H9 (cell line): ENCODE measurements around the gene TRRAP. TPM values are rescaled to one million over a fixed set of nuclear protein-coding genes. Genes with fewer than 3 reads are reported as not detected.
A peak's percentile ranks its signal among the peaks of the same experiment; 100 is the strongest.

Experiments
- DNase-seq: peaks from one replicate; pipeline ENCODE4 v3.0.0-alpha.2; 2017
- H2AFZ ChIP-seq: one replicate; pipeline ENCODE4 v1.6.1; 2013; ENCODE audit warnings: mild to moderate bottlenecking, low read length, control low read depth, moderate library complexity
- H2AK5ac ChIP-seq: 2 replicates; pipeline ENCODE4 v1.6.1; 2013; ENCODE audit warnings: low read length, control low read depth, mixed read lengths; ENCODE audit not compliant: insufficient read length
- H2BK120ac ChIP-seq: one replicate; pipeline ENCODE4 v1.6.1; 2013; ENCODE audit warnings: low read depth, mild to moderate bottlenecking, low read length, control low read depth, inconsistent platforms; ENCODE audit not compliant: poor library complexity, severe bottlenecking
- H2BK12ac ChIP-seq: 2 replicates; pipeline ENCODE4 v1.6.1; 2013; ENCODE audit warnings: low read length, control low read depth, mixed read lengths, low read depth; ENCODE audit not compliant: insufficient read length
- H2BK15ac ChIP-seq: 2 replicates; pipeline ENCODE4 v1.6.1; 2013; ENCODE audit warnings: low read depth, low read length, control low read depth
- H2BK20ac ChIP-seq: one replicate; pipeline ENCODE4 v1.6.1; 2013; ENCODE audit warnings: low read depth, mild to moderate bottlenecking, low read length, control low read depth, inconsistent platforms; ENCODE audit not compliant: poor library complexity, severe bottlenecking
- H2BK5ac ChIP-seq: 2 replicates; pipeline ENCODE4 v1.6.1; 2013; ENCODE audit warnings: low read length, control low read depth, mixed read lengths; ENCODE audit not compliant: insufficient read length
- H3K14ac ChIP-seq: 2 replicates; pipeline ENCODE4 v1.6.1; 2013; ENCODE audit warnings: low read length, control low read depth; ENCODE audit not compliant: insufficient read depth
- H3K18ac ChIP-seq: 2 replicates; pipeline ENCODE4 v1.6.1; 2013; ENCODE audit warnings: low read depth, mild to moderate bottlenecking, mixed read lengths, low read length, control low read depth; ENCODE audit not compliant: insufficient read length
- H3K23ac ChIP-seq: 2 replicates; pipeline ENCODE4 v1.6.1; 2013; ENCODE audit warnings: low read length, control low read depth, mixed read lengths, low read depth; ENCODE audit not compliant: insufficient read length
- H3K23me2 ChIP-seq: 2 replicates; pipeline ENCODE4 v1.6.1; 2013; ENCODE audit warnings: low read depth, mild to moderate bottlenecking, mixed read lengths, low read length, control low read depth; ENCODE audit not compliant: insufficient read length, poor library complexity, severe bottlenecking
- H3K27ac ChIP-seq: 2 replicates; pipeline ENCODE4 v1.5.1; 2013; ENCODE audit warnings: low read length, control low read depth, mixed read lengths, low read depth; ENCODE audit not compliant: insufficient read length
- H3K27me3 ChIP-seq: 2 replicates; pipeline ENCODE4 v1.6.1; 2013; ENCODE audit warnings: low read length, control low read depth, inconsistent platforms; ENCODE audit not compliant: insufficient read depth
- H3K4ac ChIP-seq: 2 replicates; pipeline ENCODE4 v1.6.1; 2013; ENCODE audit warnings: low read depth, mild to moderate bottlenecking, control low read depth, inconsistent platforms, low read length, moderate library complexity
- H3K4me1 ChIP-seq: 2 replicates; pipeline ENCODE4 v1.6.1; 2013; ENCODE audit warnings: low read length, control low read depth, inconsistent platforms; ENCODE audit not compliant: insufficient read depth
- H3K4me2 ChIP-seq: 2 replicates; pipeline ENCODE4 v1.6.1; 2013; ENCODE audit warnings: low read length, control low read depth, mixed read lengths; ENCODE audit not compliant: insufficient read length, insufficient read depth
- H3K56ac ChIP-seq: 2 replicates; pipeline ENCODE4 v1.6.1; 2013; ENCODE audit warnings: low read depth, mild to moderate bottlenecking, mixed read lengths, low read length, control low read depth; ENCODE audit not compliant: insufficient read length
- H3K79me1 ChIP-seq: 2 replicates; pipeline ENCODE4 v1.6.1; 2013; ENCODE audit warnings: low read depth, mild to moderate bottlenecking, moderate library complexity, low read length, control low read depth, inconsistent platforms; ENCODE audit not compliant: insufficient read depth, poor library complexity, severe bottlenecking
- H3K79me2 ChIP-seq: 2 replicates; pipeline ENCODE4 v1.6.1; 2013; ENCODE audit warnings: low read length, control low read depth, inconsistent platforms; ENCODE audit not compliant: insufficient read depth
- H3K9ac ChIP-seq: 2 replicates; pipeline ENCODE4 v1.6.1; 2013; ENCODE audit warnings: low read length, control low read depth, mixed read lengths; ENCODE audit not compliant: insufficient read length; ENCODE audit errors: extremely low read depth
- H3K9me3 ChIP-seq: one replicate; pipeline ENCODE4 v1.6.1; 2013; ENCODE audit warnings: low read depth, low read length, inconsistent platforms; ENCODE audit not compliant: control insufficient read depth
- H3T11ph ChIP-seq: one replicate; pipeline ENCODE4 v1.6.1; 2013; ENCODE audit warnings: mild to moderate bottlenecking, low read length, control low read depth, inconsistent platforms
- H4K20me1 ChIP-seq: one replicate; pipeline ENCODE4 v1.6.1; 2013; ENCODE audit not compliant: control insufficient read depth, insufficient read length, insufficient read depth
- H4K5ac ChIP-seq: 2 replicates; pipeline ENCODE4 v1.6.1; 2013; ENCODE audit warnings: low read depth, mild to moderate bottlenecking, mixed read lengths, low read length, control low read depth; ENCODE audit not compliant: insufficient read length
- H4K8ac ChIP-seq: replicated peaks from 2 replicates; pipeline ENCODE4 v1.6.1; 2013; ENCODE audit warnings: low read length, control low read depth, mixed read lengths, low read depth; ENCODE audit not compliant: insufficient read length
- H4K91ac ChIP-seq: 2 replicates; pipeline ENCODE4 v1.6.1; 2013; ENCODE audit warnings: low read depth, mild to moderate bottlenecking, moderate library complexity, mixed read lengths, low read length, control low read depth; ENCODE audit not compliant: insufficient read length
- H3K27ac Mint-ChIP-seq, 3 experiments: 2 replicates in 2 of 3; 3 replicates in 1 of 3; pipeline ENCODE4 v1.8.0; 2020 to 2021; ENCODE audit warnings: mixed read lengths in 3 of 3, mild to moderate bottlenecking in 1 of 3, moderate library complexity in 1 of 3
- H3K27me3 Mint-ChIP-seq: 2 replicates; pipeline ENCODE4 v1.8.0; 2021; ENCODE audit warnings: low read depth, mild to moderate bottlenecking, moderate library complexity, mixed read lengths
- H3K36me3 Mint-ChIP-seq, 3 experiments: 2 replicates in 2 of 3; 3 replicates in 1 of 3; pipeline ENCODE4 v1.8.0; 2020 to 2021; ENCODE audit warnings: low read depth in 3 of 3, mixed read lengths in 3 of 3; ENCODE audit not compliant: insufficient read depth in 1 of 3
- H3K4me1 Mint-ChIP-seq, 2 experiments: 2 replicates each; pipeline ENCODE4 v1.8.0; 2020; ENCODE audit warnings: mixed read lengths in 2 of 2
- H3K4me3 Mint-ChIP-seq, 2 experiments: 2 replicates in 1 of 2; 3 replicates in 1 of 2; pipeline ENCODE4 v1.8.0; 2020 to 2021; ENCODE audit warnings: mild to moderate bottlenecking in 2 of 2, mixed read lengths in 2 of 2, moderate library complexity in 1 of 2
- H3K9me3 Mint-ChIP-seq, 2 experiments: 2 replicates in 1 of 2; 3 replicates in 1 of 2; pipeline ENCODE4 v1.8.0; 2020; ENCODE audit warnings: mild to moderate bottlenecking in 2 of 2, mixed read lengths in 2 of 2, moderate library complexity in 1 of 2
- CTCF ChIP-seq: fragments of 200-600 bp; sonication (generic); conservative IDR thresholded peaks from 3 replicates; pipeline ENCODE4 v1.8.0; 2021; ENCODE audit warnings: antibody characterized with exemption, mild to moderate bottlenecking
- whole genome bisulfite sequencing: extraction: QIAGEN DNeasy Blood & Tissue Kit; methylation state at CpG from one replicate; pipeline ENCODE4 v1.1.7; 2013; ENCODE audit warnings: missing lambda C conversion rate, low lambda C conversion rate, mixed read lengths; ENCODE audit not compliant: insufficient read length; ENCODE audit errors: extremely low coverage; 5-methylcytosine and 5-hydroxymethylcytosine counted together
- total RNA-seq: library from RNA; stranded (reverse); gene quantifications from 2 replicates; pipeline ENCODE4 v1.2.1, GENCODE V29; 2021

The TRRAP gene
- total RNA-seq, 1 experiment from 2014 or later: 58.6 TPM

GRCh38 chr7:98862716-98863420 lies 15.5 kb upstream of the TRRAP start:
- WGBS: no CpG with 5 or more reads among the region's 29 CpGs
- H3K4me3 Mint-ChIP-seq: no peak overlapping the region
- H2BK120ac ChIP-seq: no peak overlapping the region

More at GRCh38 chr7:98862716-98863420, 15.5 kb upstream of the TRRAP start:
- Histone ChIP-seq H3K56ac (no peak overlapping the region), H3K23ac (no peak overlapping the region), H3K4me2 (no peak overlapping the region), H4K8ac (no peak overlapping the region), H3K23me2 (no peaks in the 10 kb centered on the region), H2BK12ac (no peak overlapping the region), H3K9me3 (no peaks in the 10 kb centered on the region), H3K9ac (no peak overlapping the region), H4K5ac (no peak overlapping the region), H4K91ac (no peak overlapping the region), H2AK5ac (no peak overlapping the region), H2AFZ (no peak overlapping the region), H3K4ac (no peak overlapping the region), H3T11ph (no peak overlapping the region), H3K27ac (no peak overlapping the region), H3K27me3 (no peaks in the 10 kb centered on the region), H2BK15ac (no peak overlapping the region), H3K4me1 (no peaks in the 10 kb centered on the region), H4K20me1 (no peaks in the 10 kb centered on the region), H3K79me2 (no peaks in the 10 kb centered on the region), H3K14ac (no peak overlapping the region), H2BK5ac (no peak overlapping the region), H3K79me1 (no peaks in the 10 kb centered on the region), H2BK20ac (no peak overlapping the region), H3K18ac (no peak overlapping the region)
- H3K9me3 Mint-ChIP-seq: no peaks in the 10 kb centered on the region
- peak overlapping the region in 1 of 3 experiments; percentile 48; a peak in 1 of 7 replicates for H3K27ac Mint-ChIP-seq
- H3K27me3 Mint-ChIP-seq: peaks cover 25% of the 10 kb centered on the region
- no peak for TF ChIP-seq CTCF
- peaks cover 3 to 13% of the 10 kb centered on the region in 2 experiments for H3K4me1 Mint-ChIP-seq
- DNase-seq: no peak
- no peaks in the 10 kb centered on the region for H3K36me3 Mint-ChIP-seq
